OCI-LY1 (cell line): ENCODE data around the gene MAPT.

Experiments
- CTCF ChIP-seq: fragments of 200-600 bp; sonication (generic), shearing (Covaris generic); IDR thresholded peaks from 2 replicates; pipeline ENCODE4 v1.5.1; 2017; ENCODE audit warnings: mild to moderate bottlenecking, antibody characterized with exemption, low read length, moderate library complexity, mixed read lengths
- EZH2 ChIP-seq: fragments of 200-600 bp; sonication (generic), shearing (Covaris generic); IDR thresholded peaks from 2 replicates; pipeline ENCODE4 v1.8.0; 2017; ENCODE audit warnings: borderline replicate concordance, mixed run types, mild to moderate bottlenecking, antibody characterized with exemption, low read length, moderate library complexity, mixed read lengths

GRCh38 chr17:46003907-46004748 lies 109.8 kb downstream of the MAPT start:
- TF ChIP-seq CTCF = no peak
- no peak for TF ChIP-seq EZH2
